OCI-LY7 (cell line): Measurements from ENCODE around the gene LRRC23. TPM values are rescaled to one million over a fixed set of nuclear protein-coding genes. Genes with fewer than 3 reads are reported as not detected.

Experiments
- BruUV-seq: library from RNA; stranded (reverse); fragments of 400-500 nt; replicated peaks from 2 replicates; lab custom pipeline; 2021; lab: Mats Ljungman, UMichigan
- CTCF ChIA-PET: fragments of 300-600 bp; sonication (Branson Sonifier 250); formaldehyde crosslinking; loops from one replicate; lab custom pipeline; 2022; ENCODE audit warnings: antibody characterized with exemption; ENCODE audit not compliant: unreplicated experiment; lab: Charles Lee
- POLR2A ChIA-PET: fragments of 300-600 bp; sonication (Branson Sonifier 250); formaldehyde crosslinking; loops from one replicate; lab custom pipeline; 2022; ENCODE audit warnings: antibody characterized with exemption; lab: Charles Lee
- DNase-seq: peaks from one replicate; pipeline ENCODE4 v3.0.0-alpha.2; 2015; ENCODE audit warnings: low spot score
- H2AFZ ChIP-seq: fragments of 200-600 bp; sonication (generic), shearing (Covaris generic); 2 replicates; pipeline ENCODE4 v1.6.1; 2014; ENCODE audit warnings: mild to moderate bottlenecking, antibody characterized with exemption, low read length, moderate library complexity
- H3K27ac ChIP-seq: fragments of 200-600 bp; sonication (generic); 2 replicates; pipeline ENCODE4 v1.5.1; 2014; ENCODE audit warnings: mixed run types, low read depth, mild to moderate bottlenecking, moderate library complexity, low read length, inconsistent platforms; ENCODE audit not compliant: poor library complexity, severe bottlenecking
- H3K36me3 ChIP-seq: fragments of 200-600 bp; sonication (generic); 2 replicates; pipeline ENCODE4 v1.6.1; 2014; ENCODE audit warnings: mild to moderate bottlenecking, antibody characterized with exemption, low read length, moderate library complexity, mixed read lengths; ENCODE audit not compliant: insufficient read depth
- H3K4me1 ChIP-seq: fragments of 200-600 bp; sonication (generic); 2 replicates; pipeline ENCODE4 v1.5.1; 2014; ENCODE audit warnings: mild to moderate bottlenecking, low read length; ENCODE audit not compliant: insufficient read depth, poor library complexity, severe bottlenecking
- H3K4me2 ChIP-seq: fragments of 200-600 bp; sonication (generic); 2 replicates; pipeline ENCODE4 v1.6.1; 2014; ENCODE audit warnings: mild to moderate bottlenecking, low read length
- H3K4me3 ChIP-seq: fragments of 200-600 bp; sonication (generic); 2 replicates; pipeline ENCODE4 v1.5.1; 2014; ENCODE audit warnings: mild to moderate bottlenecking, low read depth, low read length; ENCODE audit not compliant: poor library complexity, severe bottlenecking
- H3K79me2 ChIP-seq: fragments of 200-600 bp; sonication (generic); 2 replicates; pipeline ENCODE4 v1.6.1; 2016; ENCODE audit warnings: low read depth, mild to moderate bottlenecking, low read length, moderate library complexity, mixed read lengths; ENCODE audit not compliant: insufficient read depth
- H3K9me2 ChIP-seq: fragments of 200-600 bp; sonication (generic); 2 replicates; pipeline ENCODE4 v1.6.1; 2016; ENCODE audit warnings: mild to moderate bottlenecking, low read length, mixed read lengths; ENCODE audit not compliant: insufficient read depth
- H3K9me3 ChIP-seq: fragments of 200-600 bp; sonication (generic); 2 replicates; pipeline ENCODE4 v1.6.1; 2014; ENCODE audit warnings: mild to moderate bottlenecking, mixed run types, low read length, mixed read lengths
- H4K20me1 ChIP-seq: fragments of 200-600 bp; sonication (generic); 2 replicates; pipeline ENCODE4 v1.6.1; 2014; ENCODE audit warnings: mild to moderate bottlenecking, antibody characterized with exemption, low read length, moderate library complexity, mixed read lengths; ENCODE audit not compliant: insufficient read depth
- EZH2phosphoT487 ChIP-seq: fragments of 200-600 bp; sonication (generic); IDR thresholded peaks from 2 replicates; pipeline ENCODE4 v1.6.1; 2018; ENCODE audit warnings: low read depth, borderline replicate concordance, mild to moderate bottlenecking, mixed run types, antibody characterized with exemption, low read length, moderate library complexity, mixed read lengths
- intact Hi-C: fragments of 100-400 bp; cut with micrococcal nuclease; formaldehyde crosslinking; loops from one replicate; pipeline ENCODE4 v1.10.0; 2022; ENCODE audit not compliant: unreplicated experiment
- total RNA-seq, 2 experiments: library from RNA; depleted of rRNA in 1 of 2; stranded (reverse); fragments of >200 nt in 1 of 2; shearing (Covaris generic) in 1 of 2; gene quantifications; 2 replicates each; pipeline ENCODE4 v1.2.3, GENCODE V29; 2014 to 2022
- TF ChIP-seq, protein P1 (sequence below): fragments of 200-600 bp; sonication (generic); conservative IDR thresholded peaks from 2 replicates; pipeline ENCODE4 v1.5.1; 2014; ENCODE audit warnings: mild to moderate bottlenecking, antibody characterized with exemption, low read length, moderate library complexity, mixed read lengths

Gene LRRC23
- total RNA-seq, 2 experiments from 2014 or later: 17.7 to 19.8 TPM

DNA sequence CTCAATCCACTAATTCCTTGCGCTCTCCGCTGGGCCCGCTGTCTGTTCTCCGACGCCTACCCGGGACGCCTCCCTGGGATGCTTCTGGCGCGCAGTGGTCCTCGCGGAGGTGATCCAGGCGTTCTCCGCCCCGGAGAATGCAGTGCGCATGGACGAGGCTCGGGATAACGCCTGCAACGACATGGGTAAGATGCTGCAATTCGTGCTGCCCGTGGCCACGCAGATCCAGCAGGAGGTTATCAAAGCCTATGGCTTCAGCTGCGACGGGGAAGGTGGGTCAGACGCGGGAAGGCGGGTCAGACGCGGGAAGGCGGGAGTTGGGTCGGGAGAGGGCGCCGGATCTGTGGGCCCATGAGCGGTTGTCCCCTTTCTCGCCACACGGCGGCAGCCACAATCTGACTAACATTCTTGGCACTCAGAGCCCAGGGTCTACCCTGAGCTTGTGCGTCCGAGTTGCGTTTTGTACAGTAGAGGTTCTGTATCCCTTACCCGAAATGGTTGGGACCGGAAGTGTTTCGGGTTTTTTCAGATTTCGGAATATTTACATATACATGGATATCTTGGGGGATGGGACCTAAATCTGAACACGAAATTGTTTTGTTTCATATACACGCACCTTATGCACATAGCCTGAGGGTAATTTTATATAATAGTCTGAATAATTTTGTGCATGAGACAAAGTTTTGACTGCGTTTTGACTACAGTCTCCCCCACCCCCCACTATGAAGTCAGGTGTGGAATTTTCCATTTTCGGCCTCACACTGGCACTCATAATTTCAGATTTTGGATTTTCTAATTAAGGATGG is 40.0 kb downstream of the LRRC23 start:
- POLR2A ChIA-PET: interaction anchor here (0.7 to 5.6 kb wide), 26 partner anchors 8 to 698 kb away, joined by 3 to 155 read pairs (median 4); partner anchors contain the start of genes C1R, C1RL, CDCA3 and EMG1
- no peaks in the 10 kb centered on the region for H3K9me2 ChIP-seq
- no TSS peak for BruUV-seq
- DNase-seq: peak; percentile 96
- TF ChIP-seq, protein P1, sequence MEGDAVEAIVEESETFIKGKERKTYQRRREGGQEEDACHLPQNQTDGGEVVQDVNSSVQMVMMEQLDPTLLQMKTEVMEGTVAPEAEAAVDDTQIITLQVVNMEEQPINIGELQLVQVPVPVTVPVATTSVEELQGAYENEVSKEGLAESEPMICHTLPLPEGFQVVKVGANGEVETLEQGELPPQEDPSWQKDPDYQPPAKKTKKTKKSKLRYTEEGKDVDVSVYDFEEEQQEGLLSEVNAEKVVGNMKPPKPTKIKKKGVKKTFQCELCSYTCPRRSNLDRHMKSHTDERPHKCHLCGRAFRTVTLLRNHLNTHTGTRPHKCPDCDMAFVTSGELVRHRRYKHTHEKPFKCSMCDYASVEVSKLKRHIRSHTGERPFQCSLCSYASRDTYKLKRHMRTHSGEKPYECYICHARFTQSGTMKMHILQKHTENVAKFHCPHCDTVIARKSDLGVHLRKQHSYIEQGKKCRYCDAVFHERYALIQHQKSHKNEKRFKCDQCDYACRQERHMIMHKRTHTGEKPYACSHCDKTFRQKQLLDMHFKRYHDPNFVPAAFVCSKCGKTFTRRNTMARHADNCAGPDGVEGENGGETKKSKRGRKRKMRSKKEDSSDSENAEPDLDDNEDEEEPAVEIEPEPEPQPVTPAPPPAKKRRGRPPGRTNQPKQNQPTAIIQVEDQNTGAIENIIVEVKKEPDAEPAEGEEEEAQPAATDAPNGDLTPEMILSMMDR: peak; percentile 93
- no peak for TF ChIP-seq EZH2phosphoT487
- peaks cover 49% of the 10 kb centered on the region for H3K4me1 ChIP-seq
- H3K9me3 ChIP-seq: no peaks in the 10 kb centered on the region
- no peaks in the 10 kb centered on the region for H4K20me1 ChIP-seq
- intact Hi-C loops: loop anchor here (1.0 to 2.0 kb wide), 5 partner anchors 16 to 164 kb away; partner anchors contain the start of genes C1R, C1RL and LPCAT3
- peak overlapping the region; percentile 53; the same call in 1 of the 2 replicates for H2AFZ ChIP-seq
- H3K79me2 ChIP-seq: peaks cover 9% of the 10 kb centered on the region; the same call in 1 of the 2 replicates
- peak overlapping the region; percentile 73 for H3K4me3 ChIP-seq
- H3K36me3 ChIP-seq: no peaks in the 10 kb centered on the region
- peak overlapping the region; percentile 89 for H3K4me2 ChIP-seq
- CTCF ChIA-PET: interaction anchor here (0.6 to 6.0 kb wide), 6 partner anchors 8 to 167 kb away, joined by 3 to 110 read pairs (median 4); no protein-coding TSS in a partner anchor
- H3K27ac ChIP-seq: peak overlapping the region; percentile 96

DNA sequence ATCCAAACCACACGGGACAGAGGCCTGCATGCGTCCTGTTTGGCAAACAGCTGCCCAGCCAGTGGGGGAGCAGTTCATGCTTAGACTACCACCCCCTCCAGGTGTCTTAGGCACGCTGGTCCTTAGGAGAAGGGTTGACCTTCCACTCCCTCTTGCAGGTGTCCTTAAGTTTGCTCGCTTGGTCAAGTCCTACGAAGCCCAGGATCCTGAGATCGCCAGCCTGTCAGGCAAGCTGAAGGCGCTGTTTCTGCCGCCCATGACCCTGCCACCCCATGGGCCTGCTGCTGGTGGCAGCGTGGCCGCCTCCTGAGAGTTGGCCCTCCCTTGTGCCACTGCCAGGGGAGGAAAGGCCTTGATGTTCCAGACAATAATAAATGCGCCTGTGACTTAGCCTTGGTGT is 41.0 kb downstream of the LRRC23 start:
- ChIA-PET CTCF (interaction anchor here (1.2 to 6.0 kb wide), 2 partner anchors 15 to 22 kb away, joined by 3 to 110 read pairs; no protein-coding TSS in a partner anchor), POLR2A (interaction anchor here (0.6 to 5.6 kb wide), 11 partner anchors 8 to 162 kb away, joined by 3 to 155 read pairs (median 8); partner anchors contain the start of genes C1RL, CDCA3 and SPSB2)
- Histone ChIP-seq H3K4me1 (peaks cover 57% of the 10 kb centered on the region), H2AFZ (no peak overlapping the region; the same call in 1 of the 2 replicates), H4K20me1 (no peaks in the 10 kb centered on the region), H3K4me2 (peak overlapping the region; percentile 89), H3K9me3 (no peaks in the 10 kb centered on the region), H3K36me3 (no peaks in the 10 kb centered on the region), H3K27ac (peak overlapping the region; percentile 96), H3K9me2 (no peaks in the 10 kb centered on the region), H3K4me3 (peak overlapping the region; percentile 73), H3K79me2 (peaks cover 9% of the 10 kb centered on the region; the same call in 1 of the 2 replicates)
- TF ChIP-seq, protein P1: no peak
- no peak for TF ChIP-seq EZH2phosphoT487
- no TSS peak for BruUV-seq
- DNase-seq: peak; percentile 49
- intact Hi-C loops: loop anchor here (2.0 kb wide), 1 partner anchor 163 kb away; the partner anchor contains the start of gene C1RL
